Measurements from ENCODE around the gene XIRP2.

Gene XIRP2

DNA sequence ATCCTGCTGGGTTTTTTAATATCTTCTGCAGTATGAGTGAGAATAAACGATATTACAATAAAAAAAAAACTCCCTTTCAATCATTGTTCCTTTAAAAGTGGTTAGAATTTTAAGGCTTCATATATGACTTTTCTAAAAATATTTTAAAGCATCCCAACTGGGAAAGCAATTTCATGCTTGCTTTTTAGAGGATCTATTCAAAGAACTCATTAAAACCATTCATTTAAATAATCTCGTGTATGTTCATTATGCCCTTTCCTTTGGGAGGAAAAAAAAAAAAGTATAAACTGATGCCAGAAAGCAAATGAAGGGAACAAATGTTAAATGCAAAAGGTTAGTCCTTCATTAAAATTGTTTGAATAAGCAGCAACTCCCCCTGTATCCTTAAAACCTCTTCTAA lies 81.2 kb downstream of the XIRP2 start:
- no peak for TF ChIP-seq CTCF (IDR thresholded peaks at IDR 0.05)

DNA sequence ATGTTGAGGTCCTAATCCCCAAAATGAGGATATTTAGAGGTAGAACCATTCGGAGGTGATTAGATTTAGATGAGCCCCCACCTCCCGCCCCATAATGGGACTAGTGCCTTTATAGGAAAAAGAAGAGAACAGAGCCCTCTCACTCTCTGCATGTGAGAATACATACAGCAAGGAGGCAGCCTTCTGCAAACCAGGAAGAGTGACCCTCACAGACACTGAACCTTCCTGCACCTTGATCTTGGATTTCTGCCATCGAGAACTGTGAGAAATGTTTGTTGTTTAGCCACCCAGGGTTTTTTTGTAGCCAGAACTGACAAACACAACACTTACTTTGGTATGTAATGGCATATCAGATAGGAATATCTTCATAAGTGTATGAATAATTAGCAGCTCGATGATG lies 83.7 kb downstream of the XIRP2 start:
- no peak for TF ChIP-seq CTCF (IDR thresholded peaks at IDR 0.05)

- TF ChIP-seq CTCF (IDR thresholded peaks at IDR 0.05): no peak
Measured at GRCh38 chr2:166972418-166972817, 84.1 kb downstream of the XIRP2 start.

DNA sequence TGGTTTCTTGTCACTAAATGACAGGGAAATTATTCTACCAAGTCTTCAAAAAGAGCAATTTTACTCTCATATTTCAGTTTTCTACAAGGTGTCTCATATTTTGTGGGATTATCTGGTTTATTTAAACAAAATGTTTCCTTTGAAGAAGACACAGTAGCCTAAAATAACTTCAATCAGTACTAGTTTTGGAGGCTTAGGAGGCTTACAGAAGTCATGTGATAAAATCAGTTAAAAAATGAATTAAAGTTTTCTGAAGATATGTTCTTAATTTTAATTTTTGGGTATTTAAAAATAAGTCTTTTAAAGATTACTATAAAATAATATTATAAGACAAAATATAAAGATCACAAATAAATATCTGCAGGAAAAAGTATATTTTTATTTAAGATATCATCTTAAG lies 95.9 kb downstream of the XIRP2 start:
- TF ChIP-seq CTCF (IDR thresholded peaks at IDR 0.05): no peak

GRCh38 chr2:166984797-166985196 lies 96.5 kb downstream of the XIRP2 start:
- TF ChIP-seq CTCF (IDR thresholded peaks at IDR 0.05): no peak

DNA sequence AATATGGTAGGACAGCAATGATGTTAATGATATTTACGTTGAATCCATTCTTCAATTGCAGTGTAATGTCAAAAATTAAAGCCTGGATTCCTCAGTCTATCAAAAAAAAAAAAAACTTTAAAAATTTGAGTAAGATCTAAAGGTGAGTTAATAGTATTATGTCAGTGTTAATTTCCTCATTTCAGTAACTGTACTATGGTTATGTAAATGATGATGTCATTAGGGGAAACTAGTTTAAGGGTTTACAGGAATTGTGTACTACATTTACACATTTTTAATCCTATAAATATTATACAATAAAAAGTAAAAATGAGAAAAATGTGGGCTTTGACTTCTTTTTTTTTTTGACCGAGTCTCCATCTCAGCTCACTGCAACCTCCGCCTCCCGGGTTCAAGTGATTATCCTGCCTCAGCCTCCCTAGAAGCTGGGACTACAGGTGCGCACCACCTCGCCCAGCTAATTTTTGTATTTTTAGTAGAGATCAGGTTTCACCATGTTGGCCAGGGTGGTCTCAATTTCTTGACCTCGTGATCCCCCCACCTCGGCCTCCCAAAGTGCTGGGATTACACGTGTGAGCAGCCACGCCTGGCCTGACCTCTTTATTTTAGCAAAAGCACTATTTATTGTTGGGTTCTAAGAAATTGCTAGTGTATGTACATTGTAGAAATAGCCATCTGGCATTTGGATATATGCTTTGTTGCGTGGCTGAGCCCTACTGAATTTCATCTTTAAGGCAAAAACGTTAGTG lies 106.5 kb downstream of the XIRP2 start:
- no peak for TF ChIP-seq CTCF (IDR thresholded peaks at IDR 0.05)

DNA sequence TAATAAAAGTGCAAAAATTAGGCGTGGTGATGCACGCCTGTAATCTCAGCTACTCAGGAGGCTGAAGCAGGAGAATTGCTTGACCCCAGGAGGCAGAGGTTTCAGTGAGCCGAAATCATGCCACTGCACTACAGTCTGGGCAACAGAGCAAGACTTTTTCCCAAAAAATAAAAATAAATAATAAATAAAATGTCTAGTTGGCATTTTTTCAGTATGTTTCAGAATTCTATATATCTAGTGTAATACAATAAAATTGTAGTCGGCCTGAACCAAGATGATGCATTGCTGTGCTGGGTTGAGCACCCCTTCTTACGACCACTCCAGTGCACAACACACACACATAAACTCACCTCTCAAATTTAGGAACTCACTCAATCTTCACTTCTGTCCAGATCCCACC lies 108.2 kb downstream of the XIRP2 start:
- no peak for TF ChIP-seq CTCF (IDR thresholded peaks at IDR 0.05)

DNA sequence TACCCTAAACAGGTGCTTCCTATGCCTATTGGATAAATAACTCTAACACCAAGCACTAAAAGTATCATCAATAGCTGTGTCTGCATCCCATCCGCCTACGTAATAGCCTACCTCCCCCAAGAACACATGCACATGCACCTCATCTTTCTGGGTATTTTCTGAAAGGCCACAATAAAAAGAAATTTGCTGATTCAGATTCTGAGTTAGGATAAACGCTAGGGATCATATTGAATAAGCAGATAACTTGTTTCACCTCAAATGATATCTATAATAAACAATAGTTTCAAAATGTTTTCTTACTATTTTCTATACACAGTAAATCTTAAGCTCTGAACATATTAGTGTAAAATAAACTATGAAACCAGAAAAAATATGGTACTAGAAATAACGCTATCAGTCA lies 112.9 kb downstream of the XIRP2 start:
- no peak for TF ChIP-seq CTCF (IDR thresholded peaks at IDR 0.05)
